NCI-H1417 treated with DMSO at 0.1 percent for 48 hours (cell line): ENCODE results near the gene SCN5A.

Experiments used
- DNase-seq: peaks from one replicate; lab custom pipeline; 2025; lab: John Stamatoyannopoulos, UW

Gene SCN5A

GRCh38 chr3:38541806-38542205 lies 107.7 kb downstream of the SCN5A start:
- DNase-seq, result no peak

GRCh38 chr3:38538773-38539353 lies 110.6 kb downstream of the SCN5A start:
- DNase-seq, result no peak

- DNase-seq, result no peak
Observed at GRCh38 chr3:38536671-38537070, 112.8 kb downstream of the SCN5A start.

GRCh38 chr3:38534604-38535003 lies 114.9 kb downstream of the SCN5A start:
- no peak for DNase-seq

GRCh38 chr3:38534180-38534579 lies 115.3 kb downstream of the SCN5A start:
- no peak for DNase-seq

- DNase-seq, result no peak
Observed at GRCh38 chr3:38533285-38533976, 116.1 kb downstream of the SCN5A start.

GRCh38 chr3:38532529-38532928 lies 117.0 kb downstream of the SCN5A start:
- no peak for DNase-seq

GRCh38 chr3:38528457-38528856 lies 121.0 kb downstream of the SCN5A start:
- no peak for DNase-seq

- no peak for DNase-seq
Observed at GRCh38 chr3:38526792-38527191, 122.7 kb downstream of the SCN5A start.

GRCh38 chr3:38524141-38524739 lies 125.2 kb downstream of the SCN5A start:
- DNase-seq, result no peak

- DNase-seq, result no peak
Observed at GRCh38 chr3:38522002-38522401, 127.5 kb downstream of the SCN5A start.

- peak; percentile 2 for DNase-seq
Observed at GRCh38 chr3:38521391-38521987, 128.0 kb downstream of the SCN5A start.

GRCh38 chr3:38519651-38520050 lies 129.8 kb downstream of the SCN5A start:
- DNase-seq, result no peak

GRCh38 chr3:38519000-38519399 lies 130.5 kb downstream of the SCN5A start:
- no peak for DNase-seq

GRCh38 chr3:38516669-38517068 lies 132.8 kb downstream of the SCN5A start:
- DNase-seq, result no peak

GRCh38 chr3:38515367-38515766 lies 134.1 kb downstream of the SCN5A start:
- DNase-seq, result no peak

GRCh38 chr3:38511546-38511945 lies 137.9 kb downstream of the SCN5A start:
- no peak for DNase-seq

GRCh38 chr3:38510631-38511030 lies 138.9 kb downstream of the SCN5A start:
- DNase-seq, result no peak

GRCh38 chr3:38509732-38510131 lies 139.8 kb downstream of the SCN5A start:
- DNase-seq, result no peak

- DNase-seq, result no peak
Observed at GRCh38 chr3:38507120-38507519, 142.4 kb downstream of the SCN5A start.

GRCh38 chr3:38500688-38501417 lies 148.6 kb downstream of the SCN5A start:
- no peak for DNase-seq
